KMS-11 (cell line): Measurements from ENCODE around the gene TP53I13.

ENCODE experiments used
- H2AFZ ChIP-seq: fragments of 200-600 bp; sonication (generic); 2 replicates; pipeline ENCODE4 v1.6.1; 2016; ENCODE audit warnings: antibody characterized with exemption, mixed run types, low read depth
- H3K27ac ChIP-seq: fragments of 200-600 bp; sonication (generic); 2 replicates; pipeline ENCODE4 v1.6.1; 2016; ENCODE audit warnings: mild to moderate bottlenecking, mixed run types
- H3K27me3 ChIP-seq: fragments of 200-600 bp; sonication (generic); 2 replicates; pipeline ENCODE4 v1.6.1; 2017; ENCODE audit warnings: mild to moderate bottlenecking, low read depth, mixed run types, moderate library complexity; ENCODE audit not compliant: insufficient read depth
- H3K36me3 ChIP-seq: fragments of 200-600 bp; sonication (generic); 2 replicates; pipeline ENCODE4 v1.6.1; 2017; ENCODE audit warnings: mild to moderate bottlenecking, mixed run types; ENCODE audit not compliant: insufficient read depth
- H3K4me1 ChIP-seq: fragments of 200-600 bp; sonication (generic); 2 replicates; pipeline ENCODE4 v1.6.1; 2016; ENCODE audit warnings: mild to moderate bottlenecking, low read depth, mixed run types; ENCODE audit not compliant: poor library complexity, severe bottlenecking
- H3K4me2 ChIP-seq: fragments of 200-600 bp; sonication (generic); 2 replicates; pipeline ENCODE4 v1.7.0; 2016; ENCODE audit warnings: mild to moderate bottlenecking, mixed run types
- H3K4me3 ChIP-seq: fragments of 200-600 bp; sonication (generic); IDR thresholded peaks from 2 replicates; pipeline ENCODE4 v1.6.1; 2017; ENCODE audit warnings: low read depth, low read length, mixed read lengths; ENCODE audit not compliant: insufficient read depth
- H3K79me2 ChIP-seq: fragments of 200-600 bp; sonication (generic); 2 replicates; pipeline ENCODE4 v1.6.1; 2016; ENCODE audit warnings: low read depth, mixed run types; ENCODE audit not compliant: insufficient read depth
- H3K9ac ChIP-seq: fragments of 200-600 bp; sonication (generic); 2 replicates; pipeline ENCODE4 v1.6.1; 2016; ENCODE audit warnings: mild to moderate bottlenecking, mixed run types
- H4K20me1 ChIP-seq: fragments of 200-600 bp; sonication (generic); 2 replicates; pipeline ENCODE4 v1.6.1; 2016; ENCODE audit warnings: mild to moderate bottlenecking, mixed run types; ENCODE audit not compliant: insufficient read depth
- TF ChIP-seq, protein P1 (sequence below): fragments of 200-600 bp; sonication (generic); conservative IDR thresholded peaks from 2 replicates; pipeline ENCODE4 v1.6.1; 2017; ENCODE audit warnings: low read depth, mild to moderate bottlenecking, antibody characterized with exemption, low read length, moderate library complexity, mixed read lengths

Gene TP53I13

DNA sequence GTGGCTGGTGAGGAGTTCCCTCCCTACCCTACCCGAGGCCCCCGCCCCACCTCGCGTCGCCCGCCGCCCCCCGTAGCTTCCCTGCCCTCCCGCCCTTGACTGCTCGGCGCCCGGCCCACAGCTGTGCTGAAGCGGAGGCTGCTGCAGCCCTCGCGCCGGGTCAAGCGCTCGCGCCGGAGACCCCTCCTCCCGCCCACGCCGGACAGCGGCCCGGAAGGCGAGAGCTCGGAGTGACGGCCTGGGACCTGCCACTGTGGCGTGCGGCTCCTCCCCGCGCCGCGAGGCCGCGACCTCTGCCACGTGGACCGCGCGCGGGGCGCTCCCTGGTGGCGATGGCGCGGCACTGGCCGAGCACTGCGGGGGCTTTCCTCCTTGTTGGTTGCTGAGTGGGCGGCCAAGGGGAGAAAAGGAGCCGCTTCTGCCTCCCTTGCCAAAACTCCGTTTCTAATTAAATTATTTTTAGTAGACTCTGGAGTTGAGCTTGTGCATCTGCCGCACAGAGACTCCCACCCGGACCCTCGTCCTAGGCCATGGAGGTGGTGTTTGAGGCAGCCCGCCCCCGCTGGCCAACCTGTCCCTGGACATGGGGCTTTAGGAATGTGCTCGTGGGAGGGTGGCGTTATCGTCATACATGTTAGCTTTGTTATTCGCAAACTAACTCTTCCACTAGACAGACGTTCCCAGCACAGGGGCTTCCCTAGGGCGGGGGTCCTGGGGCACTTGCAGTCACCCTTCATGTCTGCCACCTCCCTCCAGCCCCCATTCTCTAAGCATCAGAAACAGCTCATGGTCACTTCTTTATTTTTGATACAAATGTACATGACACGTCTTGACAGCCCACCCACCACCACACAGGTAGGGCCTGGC lies 4.4 kb downstream of the TP53I13 start:
- Histone ChIP-seq H3K79me2 (no peaks in the 10 kb centered on the region), H3K4me2 (no peak overlapping the region), H3K36me3 (no peaks in the 10 kb centered on the region), H3K27me3 (no peaks in the 10 kb centered on the region), H3K9ac (no peak overlapping the region; the same call in 1 of the 2 replicates), H2AFZ (no peak overlapping the region), H3K27ac (no peak overlapping the region), H3K4me1 (peaks cover 10% of the 10 kb centered on the region), H3K4me3 (no peak overlapping the region), H4K20me1 (no peaks in the 10 kb centered on the region)
- TF ChIP-seq, protein P1, sequence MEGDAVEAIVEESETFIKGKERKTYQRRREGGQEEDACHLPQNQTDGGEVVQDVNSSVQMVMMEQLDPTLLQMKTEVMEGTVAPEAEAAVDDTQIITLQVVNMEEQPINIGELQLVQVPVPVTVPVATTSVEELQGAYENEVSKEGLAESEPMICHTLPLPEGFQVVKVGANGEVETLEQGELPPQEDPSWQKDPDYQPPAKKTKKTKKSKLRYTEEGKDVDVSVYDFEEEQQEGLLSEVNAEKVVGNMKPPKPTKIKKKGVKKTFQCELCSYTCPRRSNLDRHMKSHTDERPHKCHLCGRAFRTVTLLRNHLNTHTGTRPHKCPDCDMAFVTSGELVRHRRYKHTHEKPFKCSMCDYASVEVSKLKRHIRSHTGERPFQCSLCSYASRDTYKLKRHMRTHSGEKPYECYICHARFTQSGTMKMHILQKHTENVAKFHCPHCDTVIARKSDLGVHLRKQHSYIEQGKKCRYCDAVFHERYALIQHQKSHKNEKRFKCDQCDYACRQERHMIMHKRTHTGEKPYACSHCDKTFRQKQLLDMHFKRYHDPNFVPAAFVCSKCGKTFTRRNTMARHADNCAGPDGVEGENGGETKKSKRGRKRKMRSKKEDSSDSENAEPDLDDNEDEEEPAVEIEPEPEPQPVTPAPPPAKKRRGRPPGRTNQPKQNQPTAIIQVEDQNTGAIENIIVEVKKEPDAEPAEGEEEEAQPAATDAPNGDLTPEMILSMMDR, result peak; percentile 23; the same call in 1 of the 2 replicates

DNA sequence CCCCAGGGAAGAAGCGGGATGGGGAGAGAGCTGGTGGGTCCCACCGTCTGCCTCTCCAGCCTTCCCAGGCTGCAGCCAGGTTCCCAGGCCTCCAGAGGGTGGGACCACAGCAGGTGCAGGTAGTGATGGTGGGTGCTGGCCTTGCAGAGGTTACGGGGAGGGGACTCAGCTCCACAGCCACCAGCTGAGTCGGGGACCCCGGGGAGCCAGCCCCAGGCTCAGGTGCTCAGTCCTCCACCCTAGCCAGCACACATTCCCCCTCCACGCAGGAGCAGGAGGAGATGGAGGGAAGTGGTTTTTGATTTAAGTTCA lies 5.0 kb downstream of the TP53I13 start:
- Histone ChIP-seq H3K4me1 (peaks cover 10% of the 10 kb centered on the region), H4K20me1 (no peaks in the 10 kb centered on the region), H3K4me3 (no peak overlapping the region), H3K4me2 (no peak overlapping the region), H3K27me3 (no peaks in the 10 kb centered on the region), H3K36me3 (no peaks in the 10 kb centered on the region), H3K79me2 (no peaks in the 10 kb centered on the region), H3K27ac (no peak overlapping the region), H3K9ac (no peak overlapping the region), H2AFZ (no peak overlapping the region)
- TF ChIP-seq, protein P1, result no peak

DNA sequence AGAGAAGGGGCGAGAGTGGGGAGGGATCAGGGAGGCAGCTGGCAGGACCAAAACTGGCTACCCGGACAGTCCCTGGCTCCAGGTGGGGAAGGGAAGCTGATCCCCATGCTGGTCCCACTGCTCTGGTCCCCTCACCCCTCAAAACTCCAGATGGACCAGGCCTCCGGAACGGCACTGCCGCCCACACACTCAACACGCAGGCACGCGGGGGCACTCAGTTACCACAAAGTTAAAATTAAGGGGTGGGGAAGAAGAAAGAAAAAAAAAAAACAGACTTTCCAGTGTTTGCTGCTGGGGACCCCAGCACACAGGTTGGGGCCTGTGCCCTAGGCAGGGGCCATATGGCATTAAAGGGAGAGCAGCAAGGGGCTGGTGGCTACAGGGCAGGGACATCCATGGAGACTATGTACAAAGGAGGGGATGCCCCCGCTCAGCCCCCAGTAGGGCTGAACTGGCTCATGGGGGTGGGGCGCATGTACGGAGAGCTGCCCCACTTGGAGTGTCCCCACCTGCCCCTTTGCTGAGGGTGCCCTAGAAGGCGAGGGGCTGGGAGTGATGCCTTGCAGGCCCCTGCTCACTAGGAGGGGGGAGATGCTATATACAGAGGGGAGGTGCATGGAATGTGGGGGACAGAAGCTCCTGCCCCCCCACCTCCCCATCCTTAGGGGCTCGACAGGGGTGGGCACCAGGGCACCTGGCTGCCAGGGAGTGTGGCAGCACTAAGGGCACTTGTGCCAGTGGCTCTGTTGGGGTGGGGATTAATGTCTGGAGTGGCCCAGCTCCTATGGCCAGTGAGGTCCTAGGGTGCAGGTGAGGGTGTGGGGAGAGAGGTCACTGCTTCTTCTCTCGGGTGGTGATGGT lies 5.6 kb downstream of the TP53I13 start:
- Histone ChIP-seq H3K27ac (no peak overlapping the region), H2AFZ (no peak overlapping the region), H3K9ac (no peak overlapping the region), H4K20me1 (no peaks in the 10 kb centered on the region), H3K4me3 (no peak overlapping the region), H3K36me3 (no peaks in the 10 kb centered on the region), H3K79me2 (no peaks in the 10 kb centered on the region), H3K27me3 (no peaks in the 10 kb centered on the region), H3K4me2 (no peak overlapping the region), H3K4me1 (peaks cover 8% of the 10 kb centered on the region)
- TF ChIP-seq, protein P1, result no peak

DNA sequence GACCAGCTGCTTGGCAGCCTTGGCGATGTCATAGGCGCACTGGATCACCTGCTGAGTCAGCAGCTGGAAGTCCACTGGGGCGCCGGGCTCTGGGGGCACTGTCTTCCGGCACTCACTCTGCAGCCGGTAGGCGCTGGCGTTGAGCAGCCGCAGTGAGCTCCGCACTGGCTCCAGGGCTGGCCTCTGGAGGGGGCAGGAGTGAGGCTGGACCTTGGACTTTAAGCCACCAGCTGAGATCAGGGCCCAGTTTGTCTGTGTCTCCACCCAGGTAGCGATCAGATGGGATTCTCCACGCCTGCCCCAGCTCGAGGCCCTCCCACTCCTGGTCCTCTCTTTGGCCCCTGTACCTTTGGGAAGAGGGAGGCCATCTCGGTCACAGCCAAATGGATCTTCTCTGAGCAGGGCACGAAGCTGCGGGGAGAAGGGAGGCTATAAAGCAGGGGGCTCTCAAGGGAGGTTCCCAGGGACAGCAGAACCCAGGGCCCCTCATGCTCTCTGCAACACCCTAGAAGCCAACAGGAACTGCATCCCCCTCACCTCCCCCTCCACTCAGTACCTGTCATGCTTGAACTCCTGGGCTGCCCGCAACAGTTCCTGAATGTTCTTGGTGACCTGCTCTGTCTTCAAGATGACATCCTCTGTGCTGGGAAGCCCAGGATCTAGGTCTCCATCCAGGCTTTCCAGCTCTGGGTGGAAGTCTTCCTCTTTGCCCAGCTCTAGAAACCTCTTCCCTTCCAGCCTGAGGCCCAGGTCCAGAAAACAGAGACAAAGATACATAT lies 6.4 kb downstream of the TP53I13 start:
- Histone ChIP-seq H3K79me2 (no peaks in the 10 kb centered on the region), H3K36me3 (no peaks in the 10 kb centered on the region), H3K4me2 (no peak overlapping the region), H3K4me1 (peaks cover under 1% of the 10 kb centered on the region), H3K27me3 (no peaks in the 10 kb centered on the region), H2AFZ (no peak overlapping the region), H3K9ac (no peak overlapping the region), H3K27ac (no peak overlapping the region), H3K4me3 (no peak overlapping the region), H4K20me1 (no peaks in the 10 kb centered on the region)
- TF ChIP-seq, protein P1, result no peak
